ENCODE results near the gene CHAF1B. TPM values are rescaled to one million over a fixed set of nuclear protein-coding genes. Genes with fewer than 3 reads are reported as not detected.

CHAF1B gene
- total and polyA plus RNA-seq, 2 experiments from 2014 or later = 3.0 to 5.2 TPM

- Histone ChIP-seq H2AFZ (no peak overlapping the region), H3K9me3 (ENCODE audit: low read depth) (no peaks in the 10 kb centered on the region), H3F3A (ENCODE audit: insufficient read depth) (no peaks in the 10 kb centered on the region), H4K20me1 (ENCODE audit: insufficient read depth) (no peaks in the 10 kb centered on the region), H3K27me3 (replicated peaks; ENCODE audit: insufficient read depth) (no peaks in the 10 kb centered on the region), H3K36me3 (ENCODE audit: low read depth) (no peaks in the 10 kb centered on the region), H3K9me2 (ENCODE audit: insufficient read depth) (no peaks in the 10 kb centered on the region), H3K9ac (no peak overlapping the region), H3K4me2 (ENCODE audit: unreplicated experiment) (no peak overlapping the region), H3K4me1 (ENCODE audit: insufficient read depth) (no peaks in the 10 kb centered on the region), H3K4me3 (no peak overlapping the region), H3K79me2 (ENCODE audit: insufficient read depth) (no peaks in the 10 kb centered on the region), H3K27ac (no peak overlapping the region)
- DNase-seq = no peak
- in situ Hi-C loops (cut with MboI) = no loop called here
- no peak for TF ChIP-seq EZH2phosphoT487 (IDR thresholded peaks at IDR 0.05; ENCODE audit: insufficient read depth, low read depth)
- TF ChIP-seq EZH2 (IDR thresholded peaks at IDR 0.05; ENCODE audit: insufficient read depth, poor library complexity, severe bottlenecking) = no peak
- 89 to 92% methylated on average over 10 of the region's 10 CpGs for WGBS, 2 experiments (ENCODE audit: low coverage in 1 of 2, low lambda C conversion rate in 2 of 2, missing lambda C conversion rate in 2 of 2)
Measured at GRCh38 chr21:36463204-36463603, 78.0 kb downstream of the CHAF1B start.

GRCh38 chr21:36463991-36464390 lies 78.8 kb downstream of the CHAF1B start:
- Histone ChIP-seq H4K20me1 (ENCODE audit: insufficient read depth) (no peaks in the 10 kb centered on the region), H3F3A (ENCODE audit: insufficient read depth) (no peaks in the 10 kb centered on the region), H3K4me3 (no peak overlapping the region), H3K27ac (no peak overlapping the region), H3K4me1 (ENCODE audit: insufficient read depth) (no peaks in the 10 kb centered on the region), H2AFZ (no peak overlapping the region), H3K9me3 (ENCODE audit: low read depth) (no peaks in the 10 kb centered on the region), H3K79me2 (ENCODE audit: insufficient read depth) (no peaks in the 10 kb centered on the region), H3K4me2 (ENCODE audit: unreplicated experiment) (no peak overlapping the region), H3K36me3 (ENCODE audit: low read depth) (no peaks in the 10 kb centered on the region), H3K9me2 (ENCODE audit: insufficient read depth) (no peaks in the 10 kb centered on the region), H3K27me3 (replicated peaks; ENCODE audit: insufficient read depth) (no peaks in the 10 kb centered on the region), H3K9ac (no peak overlapping the region)
- WGBS, 2 experiments (ENCODE audit: low coverage in 1 of 2, low lambda C conversion rate in 2 of 2, missing lambda C conversion rate in 2 of 2) = 79 to 82% methylated on average over 10 of the region's 10 CpGs
- no peak for DNase-seq
- no peak for TF ChIP-seq EZH2phosphoT487 (IDR thresholded peaks at IDR 0.05; ENCODE audit: insufficient read depth, low read depth)
- no peak for TF ChIP-seq EZH2 (IDR thresholded peaks at IDR 0.05; ENCODE audit: insufficient read depth, poor library complexity, severe bottlenecking)
- in situ Hi-C loops (cut with MboI) = no loop called here

- Histone ChIP-seq H3F3A (ENCODE audit: insufficient read depth) (no peaks in the 10 kb centered on the region), H2AFZ (no peak overlapping the region), H3K27ac (no peak overlapping the region), H3K79me2 (ENCODE audit: insufficient read depth) (no peaks in the 10 kb centered on the region), H3K4me1 (ENCODE audit: insufficient read depth) (no peaks in the 10 kb centered on the region), H3K4me2 (ENCODE audit: unreplicated experiment) (no peak overlapping the region), H3K27me3 (replicated peaks; ENCODE audit: insufficient read depth) (no peaks in the 10 kb centered on the region), H3K9me2 (ENCODE audit: insufficient read depth) (no peaks in the 10 kb centered on the region), H3K9me3 (ENCODE audit: low read depth) (no peaks in the 10 kb centered on the region), H3K36me3 (ENCODE audit: low read depth) (no peaks in the 10 kb centered on the region), H3K9ac (no peak overlapping the region), H4K20me1 (ENCODE audit: insufficient read depth) (no peaks in the 10 kb centered on the region), H3K4me3 (no peak overlapping the region)
- 75 to 81% methylated on average over 3 of the region's 3 CpGs for WGBS, 2 experiments (ENCODE audit: low coverage in 1 of 2, low lambda C conversion rate in 2 of 2, missing lambda C conversion rate in 2 of 2)
- in situ Hi-C loops (cut with MboI) = no loop called here
- DNase-seq = no peak
- TF ChIP-seq EZH2 (IDR thresholded peaks at IDR 0.05; ENCODE audit: insufficient read depth, poor library complexity, severe bottlenecking) (no peak), EZH2phosphoT487 (IDR thresholded peaks at IDR 0.05; ENCODE audit: insufficient read depth, low read depth) (no peak)
Measured at GRCh38 chr21:36464590-36464989, 79.4 kb downstream of the CHAF1B start.

- Histone ChIP-seq H3F3A (ENCODE audit: insufficient read depth) (no peaks in the 10 kb centered on the region), H3K9me3 (ENCODE audit: low read depth) (no peaks in the 10 kb centered on the region), H3K27ac (no peak overlapping the region), H4K20me1 (ENCODE audit: insufficient read depth) (no peaks in the 10 kb centered on the region), H3K4me2 (ENCODE audit: unreplicated experiment) (no peak overlapping the region), H3K27me3 (replicated peaks; ENCODE audit: insufficient read depth) (no peaks in the 10 kb centered on the region), H3K4me1 (ENCODE audit: insufficient read depth) (no peaks in the 10 kb centered on the region), H3K4me3 (no peak overlapping the region), H3K36me3 (ENCODE audit: low read depth) (no peaks in the 10 kb centered on the region), H3K79me2 (ENCODE audit: insufficient read depth) (no peaks in the 10 kb centered on the region), H3K9ac (no peak overlapping the region), H3K9me2 (ENCODE audit: insufficient read depth) (no peaks in the 10 kb centered on the region), H2AFZ (no peak overlapping the region)
- TF ChIP-seq EZH2phosphoT487 (IDR thresholded peaks at IDR 0.05; ENCODE audit: insufficient read depth, low read depth) (no peak), EZH2 (IDR thresholded peaks at IDR 0.05; ENCODE audit: insufficient read depth, poor library complexity, severe bottlenecking) (no peak)
- WGBS, 2 experiments (ENCODE audit: low coverage in 1 of 2, low lambda C conversion rate in 2 of 2, missing lambda C conversion rate in 2 of 2) = 66 to 67% methylated on average over 8 of the region's 8 CpGs
- DNase-seq = no peak
- in situ Hi-C loops (cut with MboI) = no loop called here
Measured at GRCh38 chr21:36465478-36465877, 80.3 kb downstream of the CHAF1B start.

- Histone ChIP-seq H3K27ac (no peak overlapping the region), H3K4me1 (ENCODE audit: insufficient read depth) (no peaks in the 10 kb centered on the region), H3K79me2 (ENCODE audit: insufficient read depth) (no peaks in the 10 kb centered on the region), H2AFZ (no peak overlapping the region), H3K9me3 (ENCODE audit: low read depth) (no peaks in the 10 kb centered on the region), H4K20me1 (ENCODE audit: insufficient read depth) (no peaks in the 10 kb centered on the region), H3F3A (ENCODE audit: insufficient read depth) (no peaks in the 10 kb centered on the region), H3K9ac (no peak overlapping the region), H3K4me2 (ENCODE audit: unreplicated experiment) (no peak overlapping the region), H3K27me3 (replicated peaks; ENCODE audit: insufficient read depth) (no peaks in the 10 kb centered on the region), H3K4me3 (no peak overlapping the region), H3K36me3 (ENCODE audit: low read depth) (no peaks in the 10 kb centered on the region), H3K9me2 (ENCODE audit: insufficient read depth) (no peaks in the 10 kb centered on the region)
- WGBS, 2 experiments (ENCODE audit: low coverage in 1 of 2, low lambda C conversion rate in 2 of 2, missing lambda C conversion rate in 2 of 2) = 72 to 73% methylated on average over 8 of the region's 8 CpGs
- DNase-seq = no peak
- in situ Hi-C loops (cut with MboI) = no loop called here
- TF ChIP-seq EZH2 (IDR thresholded peaks at IDR 0.05; ENCODE audit: insufficient read depth, poor library complexity, severe bottlenecking) = no peak
- TF ChIP-seq EZH2phosphoT487 (IDR thresholded peaks at IDR 0.05; ENCODE audit: insufficient read depth, low read depth) = no peak
Measured at GRCh38 chr21:36466061-36466511, 80.9 kb downstream of the CHAF1B start.

Small RNA genes within 50 kb of the gene (small RNA-seq; reads per million reads assigned to genes)
- not detected for gene ATP5MFP1 (ENCODE audit: low read depth, low replicate concordance)

Other genes with a start within 250 kb of the CHAF1B start
- gene DOP1B, start 228.6 kb upstream of the CHAF1B start, total RNA-seq (2014; rRNA removed; shearing (Covaris generic)) = 12.0 and 12.3 TPM in 2 replicates
- gene DOP1B, start 228.6 kb upstream of the CHAF1B start, polyA plus RNA-seq (2016; fragmentation: Nextera tagmentation; extraction: Ambion mirVana) = 5.4 and 6.0 TPM in 2 replicates
- gene MORC3, start 65.2 kb upstream of the CHAF1B start, total RNA-seq (2014; rRNA removed; shearing (Covaris generic)) = 35.1 and 38.7 TPM in 2 replicates
- gene MORC3, start 65.2 kb upstream of the CHAF1B start, polyA plus RNA-seq (2016; fragmentation: Nextera tagmentation; extraction: Ambion mirVana) = 15.2 and 17.4 TPM in 2 replicates
- 0.51 TPM in 1 of 2 replicates, not detected in the other for gene CLDN14, start 94.7 kb downstream of the CHAF1B start, total RNA-seq (2014; rRNA removed; shearing (Covaris generic))
- gene CLDN14, start 94.7 kb downstream of the CHAF1B start, polyA plus RNA-seq (2016; fragmentation: Nextera tagmentation; extraction: Ambion mirVana) = 0.28 TPM in 1 of 2 replicates, not detected in the other

All from GM23248 (cell line).